VCaP (cell line): ENCODE data around the gene DEDD.

ENCODE experiments used
- H3K27ac ChIP-seq: fragments of 450-650 bp; 2 replicates; pipeline ENCODE4 v1.5.1; 2017
- CTCF ChIP-seq: fragments of 450-650 bp; conservative IDR thresholded peaks from 2 replicates; pipeline ENCODE4 v1.5.1; 2017; ENCODE audit warnings: mild to moderate bottlenecking, moderate library complexity

Gene DEDD

DNA sequence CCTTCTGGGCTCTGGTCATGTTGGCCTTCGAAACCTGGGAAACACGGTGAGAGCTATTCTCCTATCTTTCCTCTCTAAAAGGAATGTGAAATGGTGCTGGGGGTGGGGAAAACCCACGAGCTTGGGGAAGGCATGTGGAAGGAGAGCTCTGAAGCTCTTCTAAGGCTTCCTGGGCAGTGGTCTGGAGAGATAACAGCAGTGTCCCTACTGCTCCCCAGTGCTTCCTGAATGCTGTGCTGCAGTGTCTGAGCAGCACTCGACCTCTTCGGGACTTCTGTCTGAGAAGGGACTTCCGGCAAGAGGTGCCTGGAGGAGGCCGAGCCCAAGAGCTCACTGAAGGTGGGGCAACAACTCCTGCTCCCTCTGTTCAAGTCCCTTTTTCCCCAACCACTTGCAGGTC is 29.6 kb upstream of the DEDD start:
- no peak for TF ChIP-seq CTCF
- H3K27ac ChIP-seq, result no peak overlapping the region

GRCh38 chr1:161161652-161162051 is 29.2 kb upstream of the DEDD start:
- TF ChIP-seq CTCF, result no peak
- no peak overlapping the region for H3K27ac ChIP-seq

DNA sequence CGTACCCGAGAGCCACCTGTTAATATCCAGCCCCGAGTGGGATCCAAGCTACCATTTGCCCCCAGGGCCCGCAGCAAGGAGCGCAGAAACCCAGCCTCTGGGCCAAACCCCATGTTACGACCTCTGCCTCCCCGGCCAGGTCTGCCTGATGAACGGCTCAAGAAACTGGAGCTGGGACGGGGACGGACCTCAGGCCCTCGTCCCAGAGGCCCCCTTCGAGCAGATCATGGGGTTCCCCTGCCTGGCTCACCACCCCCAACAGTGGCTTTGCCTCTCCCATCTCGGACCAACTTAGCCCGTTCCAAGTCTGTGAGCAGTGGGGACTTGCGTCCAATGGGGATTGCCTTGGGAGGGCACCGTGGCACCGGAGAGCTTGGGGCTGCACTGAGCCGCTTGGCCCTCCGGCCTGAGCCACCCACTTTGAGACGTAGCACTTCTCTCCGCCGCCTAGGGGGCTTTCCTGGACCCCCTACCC is 28.2 kb upstream of the DEDD start:
- peak overlapping the region; percentile 85; the same call in 1 of the 2 replicates for H3K27ac ChIP-seq
- no peak for TF ChIP-seq CTCF

DNA sequence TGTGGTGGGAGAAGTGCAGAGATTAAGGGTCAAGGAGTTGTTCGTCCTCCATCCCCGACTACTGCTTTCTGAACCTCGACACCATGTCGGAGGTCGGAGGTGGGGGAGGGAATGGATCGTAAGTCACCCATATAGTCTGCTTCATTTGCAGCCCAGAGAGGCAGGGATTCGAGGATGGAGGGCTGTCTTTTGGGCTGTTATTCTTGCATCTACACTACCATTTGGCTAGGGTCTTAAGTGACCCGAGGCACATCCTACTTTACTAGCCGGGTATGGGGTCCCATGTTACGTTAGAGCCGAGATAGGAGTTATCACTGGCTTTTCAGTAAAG is 27.4 kb upstream of the DEDD start:
- no peak for TF ChIP-seq CTCF

DNA sequence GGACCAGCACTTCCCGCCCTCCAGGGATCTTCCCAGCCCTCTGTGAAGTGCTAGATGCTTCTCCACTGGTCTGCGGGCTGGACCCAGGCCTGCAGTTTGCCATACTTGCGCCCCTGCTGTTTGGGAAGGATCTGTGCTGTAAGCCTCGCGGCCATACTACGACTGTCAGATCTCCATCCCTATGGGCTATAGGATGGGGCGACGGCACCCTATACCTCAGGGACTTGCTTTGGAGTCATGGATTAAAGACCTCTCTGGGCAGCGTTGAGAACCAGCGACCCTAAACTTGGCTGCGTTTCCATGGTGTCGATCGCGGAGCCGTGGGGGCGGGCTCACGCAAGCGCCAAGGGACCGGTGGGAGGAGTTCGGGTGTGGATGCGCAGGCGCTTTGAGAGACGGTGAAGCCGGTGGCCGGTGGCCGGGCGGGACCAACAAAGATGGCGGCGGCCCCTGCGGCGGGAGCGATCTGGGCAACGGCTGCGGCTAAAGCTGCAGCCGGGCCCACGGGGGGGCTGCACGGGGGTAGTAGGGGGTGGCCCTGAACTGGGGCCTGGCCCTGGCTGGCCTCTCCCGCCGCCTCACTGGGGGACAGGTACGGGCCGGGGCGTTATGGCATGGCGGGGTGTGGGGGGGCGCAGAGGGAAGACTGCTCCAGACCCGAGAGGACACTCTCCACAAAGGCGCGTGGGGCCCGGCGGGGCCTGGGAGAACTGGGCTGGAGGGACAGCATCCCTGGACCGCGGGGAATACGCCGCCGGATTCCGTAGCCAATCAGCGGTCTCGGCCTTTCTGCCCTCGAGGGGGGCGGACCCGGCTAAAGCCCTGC is 26.8 kb upstream of the DEDD start, which contains the start of gene USP21:
USP21 (plus strand) TSS at position 414 of the 826 bp plus-strand sequence. CDS start 1,141 bp downstream, outside the sequence.
- peak within 1 kb of the TSS; percentile 85 for H3K27ac ChIP-seq
- peak; percentile 42; the same call in 1 of the 2 replicates for TF ChIP-seq CTCF

More for the DNA sequence above, 27.4 kb upstream of the DEDD start:
- peak overlapping the region; percentile 85 for H3K27ac ChIP-seq

DNA sequence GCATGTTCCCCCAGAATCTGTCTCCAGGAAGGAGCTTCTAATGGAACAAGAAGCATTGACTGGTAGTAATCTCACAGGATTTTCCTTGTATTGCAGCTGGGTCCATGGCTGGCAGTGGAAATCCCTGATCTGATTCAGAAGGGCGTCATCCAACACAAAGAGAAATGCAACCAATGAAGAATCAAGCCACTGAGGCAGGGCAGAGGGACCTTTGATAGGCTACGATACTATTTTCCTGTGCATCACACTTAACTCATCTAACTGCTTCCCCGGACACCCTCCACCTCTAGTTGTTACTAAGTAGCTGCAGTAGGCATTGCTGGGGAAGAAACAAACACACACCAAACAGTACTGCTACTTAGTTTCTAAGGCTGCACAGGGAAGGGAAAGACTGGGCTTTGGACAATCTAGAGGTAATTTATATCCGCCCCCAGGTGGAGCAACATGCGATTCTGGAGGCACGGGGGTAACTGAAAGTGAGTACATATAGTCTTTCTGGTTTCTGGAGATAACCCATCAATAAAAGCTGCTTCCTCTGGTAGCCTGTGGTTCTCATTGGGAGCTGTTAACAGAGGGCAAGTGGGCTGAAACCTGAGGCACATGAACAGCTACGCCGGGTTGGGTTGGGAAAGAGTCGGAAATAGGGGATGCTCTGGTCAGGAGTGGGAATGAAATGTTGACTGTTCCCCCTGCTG is 26.0 kb upstream of the DEDD start:
- TF ChIP-seq CTCF, result no peak
- peak overlapping the region; percentile 85 for H3K27ac ChIP-seq

DNA sequence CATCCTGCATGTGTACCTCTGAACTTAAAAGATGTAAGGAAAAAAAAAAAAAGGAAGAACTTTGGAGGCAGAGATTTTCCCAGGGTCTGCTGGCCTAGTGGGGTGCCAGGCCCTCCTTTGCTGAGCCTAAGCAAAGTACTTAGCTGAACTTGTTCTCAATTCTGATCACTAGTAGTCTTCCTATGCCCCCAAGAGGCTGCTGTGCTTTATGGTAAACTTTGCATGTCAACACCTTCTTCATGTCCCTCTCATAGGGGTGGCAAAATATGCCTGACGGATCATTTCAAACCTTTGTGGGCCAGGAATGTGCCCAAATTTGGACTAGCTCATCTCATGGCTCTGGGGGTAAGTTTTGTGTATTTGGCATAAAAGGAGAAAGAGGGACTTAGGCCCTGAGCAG is 25.4 kb upstream of the DEDD start:
- H3K27ac ChIP-seq, result peak overlapping the region; percentile 85
- no peak for TF ChIP-seq CTCF
